HepG2 (cell line): ENCODE data around the gene POLQ. TPM values are rescaled to one million over a fixed set of nuclear protein-coding genes. Genes with fewer than 3 reads are reported as not detected.

Experiments used
- ATAC-seq: fragments of 200-7000 bp; cut with Tn5 transposase; 3 replicates; pipeline ENCODE4 v1.9.1; 2020; ENCODE audit warnings: mild to moderate bottlenecking, moderate library complexity
- BruUV-seq: library from RNA; stranded (reverse); fragments of 400-500 nt; replicated peaks from 2 replicates; lab custom pipeline; 2021; lab: Mats Ljungman, UMichigan
- CTCF ChIA-PET: fragments of 300-600 bp; formaldehyde crosslinking; extraction: SDS; loops from one replicate; lab custom pipeline; 2021; ENCODE audit warnings: low total read pairs, inconsistent platforms, low intra/inter-chr PET ratio; lab: Yijun Ruan, JAX
- POLR2A ChIA-PET: fragments of 350-600 bp; sonication (Branson Sonifier 250); formaldehyde crosslinking; loops from one replicate; lab custom pipeline; 2020; ENCODE audit warnings: antibody characterized with exemption, inconsistent platforms; lab: Yijun Ruan, JAX
- DNase-seq: peaks from one replicate; pipeline ENCODE4 v3.0.0-alpha.2; 2015; ENCODE audit warnings: low spot score
- FAIRE-seq: peaks from 3 replicates; lab custom pipeline; 2011; peaks lifted over from hg19 to GRCh38; lab: Jason Lieb, UNC
- H2AFZ ChIP-seq: one replicate; pipeline ENCODE4 v1.6.1; 2011; ENCODE audit warnings: low read length, inconsistent platforms
- H3K27ac ChIP-seq: fragments of 300-600 bp; 3 replicates; pipeline ENCODE4 v1.8.0; 2011; ENCODE audit warnings: mixed run types, mild to moderate bottlenecking, mixed read lengths, low read length, inconsistent platforms; ENCODE audit not compliant: insufficient read depth; ENCODE audit errors: extremely low read length
- H3K27me3 ChIP-seq, 2 experiments: fragments of 200-600 bp in 1 of 2; 2 replicates in 1 of 2; 3 replicates in 1 of 2; pipeline versions ENCODE4 v1.6.0 to v1.8.0; 2011; ENCODE audit warnings: low read length in 2 of 2, mild to moderate bottlenecking in 2 of 2, moderate library complexity in 2 of 2, inconsistent platforms in 1 of 2; ENCODE audit not compliant: insufficient read depth in 2 of 2, control insufficient read depth in 1 of 2
- H3K36me3 ChIP-seq, 2 experiments: fragments of 200-600 bp in 1 of 2; replicated peaks in 1 of 2; 2 replicates in 1 of 2; 3 replicates in 1 of 2; pipeline versions ENCODE4 v1.5.1 to v1.8.0; 2011; ENCODE audit warnings: low read length in 2 of 2, inconsistent platforms in 1 of 2; ENCODE audit not compliant: insufficient read depth in 2 of 2, control insufficient read depth in 1 of 2
- H3K4me1 ChIP-seq: 2 replicates; pipeline ENCODE4 v1.5.1; 2012; ENCODE audit warnings: low read length, inconsistent platforms; ENCODE audit not compliant: insufficient read depth
- H3K4me2 ChIP-seq: 2 replicates; pipeline ENCODE4 v1.6.0; 2011; ENCODE audit warnings: low read depth, low read length, inconsistent platforms
- H3K4me3 ChIP-seq, 3 experiments: fragments of 200-600 bp in 1 of 3; sonication (generic), shearing (Covaris generic) in 1 of 3; replicated peaks in 1 of 3; 2 replicates each; pipeline ENCODE4 v1.5.1; 2011 to 2016; ENCODE audit warnings: low read length in 3 of 3, inconsistent platforms in 2 of 3, low read depth in 2 of 3, mild to moderate bottlenecking in 2 of 3, control low read depth in 1 of 3, mixed read lengths in 1 of 3; ENCODE audit not compliant: insufficient read depth in 1 of 3
- H3K79me2 ChIP-seq: one replicate; pipeline ENCODE4 v1.6.1; 2011; ENCODE audit warnings: low read length, inconsistent platforms; ENCODE audit not compliant: insufficient read depth
- H3K9ac ChIP-seq: 2 replicates; pipeline ENCODE4 v1.6.0; 2011; ENCODE audit warnings: mild to moderate bottlenecking, low read depth, low read length, inconsistent platforms; ENCODE audit not compliant: insufficient read depth
- H3K9me3 ChIP-seq: 2 replicates; pipeline ENCODE4 v1.5.1; 2012; ENCODE audit warnings: mild to moderate bottlenecking, low read length
- H4K20me1 ChIP-seq: 2 replicates; pipeline ENCODE4 v1.6.0; 2011; ENCODE audit warnings: inconsistent platforms, mild to moderate bottlenecking, low read length, moderate library complexity; ENCODE audit not compliant: insufficient read depth
- FOXA1 ChIP-seq, 2 experiments: fragments of 450-650 bp in 1 of 2; sonication (generic) in 1 of 2; formaldehyde crosslinking in 1 of 2; IDR thresholded peaks; 2 replicates each; pipeline versions ENCODE4 v1.4.0 to v1.6.1; 2016 to 2020; ENCODE audit warnings: missing genetic modification reagents in 1 of 2
- HOXD1 ChIP-seq: sonication (generic); formaldehyde crosslinking; IDR thresholded peaks from 2 replicates; pipeline ENCODE4 v1.5.0; 2020; ENCODE audit warnings: missing genetic modification reagents
- KAT8 ChIP-seq: IDR thresholded peaks from 2 replicates; pipeline ENCODE4 v1.6.1; 2016; ENCODE audit warnings: missing genetic modification reagents, missing compliant biosample characterization
- KDM2A ChIP-seq: sonication (generic); formaldehyde crosslinking; IDR thresholded peaks from 2 replicates; pipeline ENCODE4 v1.4.0; 2020; ENCODE audit warnings: low read depth, missing genetic modification reagents, borderline replicate concordance
- PRMT3 ChIP-seq: sonication (generic); formaldehyde crosslinking; IDR thresholded peaks from 2 replicates; pipeline ENCODE4 v1.8.1; 2022; ENCODE audit warnings: low read depth, mild to moderate bottlenecking, moderate library complexity, missing genetic modification reagents, borderline replicate concordance
- SALL1 ChIP-seq: sonication (generic); formaldehyde crosslinking; IDR thresholded peaks from 2 replicates; pipeline ENCODE4 v1.8.0; 2022; ENCODE audit warnings: mild to moderate bottlenecking, missing genetic modification reagents
- SIN3A ChIP-seq: IDR thresholded peaks from 2 replicates; pipeline ENCODE4 v1.6.1; 2011; ENCODE audit warnings: low read depth, mild to moderate bottlenecking, control low read depth, low read length, borderline replicate concordance
- SMYD3 ChIP-seq: sonication (generic); formaldehyde crosslinking; IDR thresholded peaks from 2 replicates; pipeline ENCODE4 v1.8.1; 2023; ENCODE audit warnings: mild to moderate bottlenecking, missing genetic modification reagents
- YEATS2 ChIP-seq: sonication (generic); formaldehyde crosslinking; IDR thresholded peaks from 2 replicates; pipeline ENCODE4 v1.4.0; 2020; ENCODE audit warnings: missing genetic modification reagents, borderline replicate concordance
- ZNF180 ChIP-seq: sonication (generic); formaldehyde crosslinking; IDR thresholded peaks from 2 replicates; pipeline ENCODE4 v1.4.0; 2020; ENCODE audit warnings: low read depth, missing genetic modification reagents, borderline replicate concordance
- ZNF33A ChIP-seq: sonication (generic); formaldehyde crosslinking; IDR thresholded peaks from 2 replicates; pipeline ENCODE4 v1.5.1; 2020; ENCODE audit warnings: missing genetic modification reagents, mild to moderate bottlenecking, moderate library complexity, borderline replicate concordance
- ZNF34 ChIP-seq: sonication (generic); formaldehyde crosslinking; IDR thresholded peaks from 2 replicates; pipeline ENCODE4 v1.4.0; 2020; ENCODE audit warnings: mild to moderate bottlenecking, missing genetic modification reagents, borderline replicate concordance
- ZNF773 ChIP-seq: sonication (generic); formaldehyde crosslinking; IDR thresholded peaks from 2 replicates; pipeline ENCODE4 v1.4.0; 2020; ENCODE audit warnings: missing genetic modification reagents, borderline replicate concordance
- ZNF878 ChIP-seq: sonication (generic); formaldehyde crosslinking; IDR thresholded peaks from 2 replicates; pipeline ENCODE4 v1.8.1; 2023; ENCODE audit warnings: mild to moderate bottlenecking, missing genetic modification reagents, moderate library complexity
- WGBS: methylation state at CpG from one replicate; pipeline ENCODE4 v1.1.6; 2017; ENCODE audit warnings: low lambda C conversion rate; 5-methylcytosine and 5-hydroxymethylcytosine counted together
- in situ Hi-C: cut with HindIII; loops from 2 replicates; pipeline ENCODE4 v1.10.0; 2017; ENCODE audit warnings: low pct_unique_long_range_greater_than_20kb; ENCODE audit not compliant: extremely low pct_ligation_motif_present
- intact Hi-C: fragments of 100-400 bp; cut with micrococcal nuclease; formaldehyde crosslinking; loops from one replicate; pipeline ENCODE4 v1.10.0; 2022; ENCODE audit not compliant: unreplicated experiment
- polyA plus RNA-seq, 8 experiments: library from polyadenylated mRNA; depleted of rRNA in 3 of 8; stranded (reverse) in 7 of 8; unstranded in 1 of 8; fragments of >200 nt; fragmentation: Illumina TruSeq in 4 of 8; extraction: Trizol in 4 of 8; gene quantifications; 2 replicates each; pipeline versions ENCODE4 v1.2.1 to v1.2.3, GENCODE V29; 2011 to 2016; ENCODE audit warnings: low read depth in 4 of 8, missing spikeins in 1 of 8, mixed read lengths in 1 of 8; ENCODE audit not compliant: insufficient read depth in 1 of 8
- total RNA-seq, 5 experiments: library from RNA; depleted of rRNA; stranded (reverse); fragments of >200 nt; fragmentation: Illumina TruSeq; extraction: Trizol; gene quantifications; 2 replicates each; pipeline ENCODE4 v1.2.3, GENCODE V29; 2016; ENCODE audit warnings: low read depth in 1 of 5
- TF ChIP-seq, protein P1 (sequence below): sonication (generic); formaldehyde crosslinking; IDR thresholded peaks from 2 replicates; pipeline ENCODE4 v1.4.0; 2020; ENCODE audit warnings: mild to moderate bottlenecking, missing genetic modification reagents
- TF ChIP-seq, protein P2 (sequence below): sonication (generic); formaldehyde crosslinking; IDR thresholded peaks from 2 replicates; pipeline ENCODE4 v1.8.1; 2023; ENCODE audit warnings: mild to moderate bottlenecking, inconsistent platforms, moderate library complexity, missing genetic modification reagents, borderline replicate concordance
- TF ChIP-seq, protein P3 (sequence below): sonication (generic); formaldehyde crosslinking; IDR thresholded peaks from 2 replicates; pipeline ENCODE4 v1.8.1; 2022; ENCODE audit warnings: low read depth, mild to moderate bottlenecking, missing genetic modification reagents
- TF ChIP-seq, protein P4 (sequence below): sonication (generic); formaldehyde crosslinking; IDR thresholded peaks from 2 replicates; pipeline ENCODE4 v1.8.1; 2023; ENCODE audit warnings: mild to moderate bottlenecking, missing genetic modification reagents

The POLQ gene
- total and polyA plus RNA-seq, 2 of the 13 experiments (the other 11 are each of a cell fraction or from before 2014, with no cell fraction given) = 2.5 to 18.6 TPM

DNA sequence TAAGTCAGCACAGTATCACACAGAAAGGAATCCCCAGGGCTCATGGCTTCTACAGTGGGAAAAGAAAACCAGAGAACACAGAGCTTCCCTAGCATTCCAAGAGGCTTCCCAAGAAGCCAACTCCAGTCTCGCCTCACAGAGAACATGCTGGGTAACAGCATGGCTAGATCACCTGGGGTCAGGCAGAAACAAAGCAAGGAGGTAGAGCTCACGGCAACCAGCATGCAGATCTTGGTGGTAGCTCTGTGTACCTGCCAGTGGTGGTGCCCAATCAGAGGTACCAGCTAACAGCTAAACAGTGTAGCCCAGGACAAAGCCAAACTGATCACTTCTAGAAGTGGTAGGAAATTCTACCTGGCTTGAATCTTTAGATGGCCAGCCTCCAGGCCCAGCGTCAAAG lies 31.3 kb downstream of the POLQ start:
- TF ChIP-seq, protein P1, sequence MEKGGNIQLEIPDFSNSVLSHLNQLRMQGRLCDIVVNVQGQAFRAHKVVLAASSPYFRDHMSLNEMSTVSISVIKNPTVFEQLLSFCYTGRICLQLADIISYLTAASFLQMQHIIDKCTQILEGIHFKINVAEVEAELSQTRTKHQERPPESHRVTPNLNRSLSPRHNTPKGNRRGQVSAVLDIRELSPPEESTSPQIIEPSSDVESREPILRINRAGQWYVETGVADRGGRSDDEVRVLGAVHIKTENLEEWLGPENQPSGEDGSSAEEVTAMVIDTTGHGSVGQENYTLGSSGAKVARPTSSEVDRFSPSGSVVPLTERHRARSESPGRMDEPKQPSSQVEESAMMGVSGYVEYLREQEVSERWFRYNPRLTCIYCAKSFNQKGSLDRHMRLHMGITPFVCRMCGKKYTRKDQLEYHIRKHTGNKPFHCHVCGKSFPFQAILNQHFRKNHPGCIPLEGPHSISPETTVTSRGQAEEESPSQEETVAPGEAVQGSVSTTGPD (CRISPR knock-in tag) = no peak
- TF ChIP-seq SMYD3 (CRISPR knock-in tag) (no peak), ZNF33A (CRISPR knock-in tag) (no peak), ZNF34 (CRISPR knock-in tag) (no peak), KDM2A (CRISPR knock-in tag) (no peak), PRMT3 (CRISPR knock-in tag) (no peak), YEATS2 (CRISPR knock-in tag) (no peak), KAT8 (CRISPR knock-in tag) (no peak), FOXA1 (IDR thresholded peaks at IDR 0.05) (no peak), FOXA1 (CRISPR knock-in tag; IDR thresholded peaks at IDR 0.05) (no peak), SIN3A (no peak), HOXD1 (CRISPR knock-in tag) (no peak), SALL1 (no peak), ZNF180 (no peak), ZNF878 (CRISPR knock-in tag) (no peak), ZNF773 (CRISPR knock-in tag) (no peak)
- TF ChIP-seq, protein P2, sequence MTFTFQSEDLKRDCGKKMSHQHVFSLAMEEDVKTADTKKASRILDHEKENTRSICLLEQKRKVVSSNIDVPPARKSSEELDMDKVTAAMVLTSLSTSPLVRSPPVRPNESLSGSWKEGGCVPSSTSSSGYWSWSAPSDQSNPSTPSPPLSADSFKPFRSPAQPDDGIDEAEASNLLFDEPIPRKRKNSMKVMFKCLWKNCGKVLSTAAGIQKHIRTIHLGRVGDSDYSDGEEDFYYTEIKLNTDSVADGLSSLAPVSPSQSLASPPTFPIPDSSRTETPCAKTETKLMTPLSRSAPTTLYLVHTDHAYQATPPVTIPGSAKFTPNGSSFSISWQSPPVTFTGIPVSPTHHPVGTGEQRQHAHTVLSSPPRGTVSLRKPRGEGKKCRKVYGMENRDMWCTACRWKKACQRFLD (CRISPR knock-in tag) = no peak
- TF ChIP-seq, protein P3, sequence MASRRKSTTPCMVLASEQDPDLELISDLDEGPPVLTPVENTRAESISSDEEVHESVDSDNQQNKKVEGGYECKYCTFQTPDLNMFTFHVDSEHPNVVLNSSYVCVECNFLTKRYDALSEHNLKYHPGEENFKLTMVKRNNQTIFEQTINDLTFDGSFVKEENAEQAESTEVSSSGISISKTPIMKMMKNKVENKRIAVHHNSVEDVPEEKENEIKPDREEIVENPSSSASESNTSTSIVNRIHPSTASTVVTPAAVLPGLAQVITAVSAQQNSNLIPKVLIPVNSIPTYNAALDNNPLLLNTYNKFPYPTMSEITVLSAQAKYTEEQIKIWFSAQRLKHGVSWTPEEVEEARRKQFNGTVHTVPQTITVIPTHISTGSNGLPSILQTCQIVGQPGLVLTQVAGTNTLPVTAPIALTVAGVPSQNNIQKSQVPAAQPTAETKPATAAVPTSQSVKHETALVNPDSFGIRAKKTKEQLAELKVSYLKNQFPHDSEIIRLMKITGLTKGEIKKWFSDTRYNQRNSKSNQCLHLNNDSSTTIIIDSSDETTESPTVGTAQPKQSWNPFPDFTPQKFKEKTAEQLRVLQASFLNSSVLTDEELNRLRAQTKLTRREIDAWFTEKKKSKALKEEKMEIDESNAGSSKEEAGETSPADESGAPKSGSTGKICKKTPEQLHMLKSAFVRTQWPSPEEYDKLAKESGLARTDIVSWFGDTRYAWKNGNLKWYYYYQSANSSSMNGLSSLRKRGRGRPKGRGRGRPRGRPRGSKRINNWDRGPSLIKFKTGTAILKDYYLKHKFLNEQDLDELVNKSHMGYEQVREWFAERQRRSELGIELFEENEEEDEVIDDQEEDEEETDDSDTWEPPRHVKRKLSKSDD (CRISPR knock-in tag) = no peak
- TF ChIP-seq, protein P4, sequence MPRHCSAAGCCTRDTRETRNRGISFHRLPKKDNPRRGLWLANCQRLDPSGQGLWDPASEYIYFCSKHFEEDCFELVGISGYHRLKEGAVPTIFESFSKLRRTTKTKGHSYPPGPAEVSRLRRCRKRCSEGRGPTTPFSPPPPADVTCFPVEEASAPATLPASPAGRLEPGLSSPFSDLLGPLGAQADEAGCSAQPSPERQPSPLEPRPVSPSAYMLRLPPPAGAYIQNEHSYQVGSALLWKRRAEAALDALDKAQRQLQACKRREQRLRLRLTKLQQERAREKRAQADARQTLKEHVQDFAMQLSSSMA (CRISPR knock-in tag) = no peak
- H3K4me3 ChIP-seq = no peak overlapping the region
- no peaks in the 10 kb centered on the region for H3K4me1 ChIP-seq
- H3K27ac ChIP-seq = no peak overlapping the region
- no TSS peak for BruUV-seq
- ATAC-seq = no peak; the same call in 2 of the 3 replicates
- H3K4me2 ChIP-seq = no peak overlapping the region
- no peak overlapping the region for H3K9ac ChIP-seq
- peaks cover 2 to 20% of the 10 kb centered on the region in 2 experiments; a peak in 4 of 5 replicates for H3K36me3 ChIP-seq
- intact Hi-C loops = no loop called here
- H3K79me2 ChIP-seq = no peaks in the 10 kb centered on the region
- ChIA-PET POLR2A (no interaction called here), CTCF (no interaction called here)
- WGBS = 100% methylated on average over 2 of the region's 3 CpGs
- H3K9me3 ChIP-seq = no peaks in the 10 kb centered on the region
- H3K27me3 ChIP-seq = no peaks in the 10 kb centered on the region
- no peak overlapping the region for H2AFZ ChIP-seq
- in situ Hi-C loops = no loop called here
- no peak for DNase-seq
- FAIRE-seq = no peak
- H4K20me1 ChIP-seq = no peaks in the 10 kb centered on the region
